A549 (cell line): ENCODE results near the gene TMX4. TPM values are rescaled to one million over a fixed set of nuclear protein-coding genes. Genes with fewer than 3 reads are reported as not detected.

ENCODE experiments used
- ATAC-seq, 2 experiments: fragments of 200-7000 bp in 1 of 2; fragments of >200 bp in 1 of 2; cut with Nextera tagmentation in 1 of 2; cut with Tn5 transposase in 1 of 2; 3 replicates each; pipeline versions ENCODE4 v1.8.0 to v1.9.1; 2018 to 2020; ENCODE audit warnings: mild to moderate bottlenecking in 1 of 2, moderate library complexity in 1 of 2
- CTCF ChIA-PET: fragments of 300-600 bp; sonication (Branson Sonifier 250); formaldehyde crosslinking; extraction: SDS; loops from one replicate; lab custom pipeline; 2021; ENCODE audit warnings: antibody characterized with exemption, inconsistent platforms; lab: Yijun Ruan, JAX
- POLR2A ChIA-PET: fragments of 350-600 bp; formaldehyde crosslinking; extraction: SDS; loops from one replicate; lab custom pipeline; 2021; ENCODE audit warnings: antibody characterized with exemption, inconsistent platforms; lab: Yijun Ruan, JAX
- DNase-seq, 2 experiments: peaks; one replicate each; pipeline versions ENCODE4 v3.0.0 to v3.0.0-alpha.2; 2011 to 2016; ENCODE audit warnings: low read depth in 1 of 2, low spot score in 1 of 2
- FAIRE-seq: peaks from 2 replicates; lab custom pipeline; 2011; peaks lifted over from hg19 to GRCh38; lab: Jason Lieb, UNC
- H3K27ac ChIP-seq, 2 experiments: fragments of >200 bp; sonication (Bioruptor Twin); formaldehyde crosslinking; 3 replicates each; pipeline ENCODE4 v1.5.1; 2016 to 2017
- H3K4me1 ChIP-seq: fragments of >200 bp; sonication (Bioruptor Twin); formaldehyde crosslinking; 3 replicates; pipeline ENCODE4 v1.6.1; 2016
- H3K4me2 ChIP-seq: fragments of >200 bp; sonication (Bioruptor Twin); formaldehyde crosslinking; 3 replicates; pipeline ENCODE4 v1.6.1; 2016
- H3K4me3 ChIP-seq: fragments of >200 bp; sonication (Bioruptor Twin); formaldehyde crosslinking; 3 replicates; pipeline ENCODE4 v1.5.1; 2016
- H3K9me3 ChIP-seq: fragments of >200 bp; sonication (Bioruptor Twin); formaldehyde crosslinking; 3 replicates; pipeline ENCODE4 v1.6.1; 2016
- BCL3 ChIP-seq: fragments of >200 bp; sonication (Bioruptor Twin); formaldehyde crosslinking; IDR thresholded peaks from 3 replicates; pipeline ENCODE4 v1.6.1; 2016
- CHD2 ChIP-seq: fragments of 150-350 bp; IDR thresholded peaks from 2 replicates; pipeline ENCODE4 v1.6.1; 2014; ENCODE audit warnings: low read length; ENCODE audit not compliant: partially characterized antibody
- E2F6 ChIP-seq: IDR thresholded peaks from 2 replicates; pipeline ENCODE4 v1.6.1; 2012; ENCODE audit warnings: low read depth, borderline replicate concordance
- EHF ChIP-seq: fragments of 250-450 bp; sonication (Bioruptor Pico); IDR thresholded peaks from 2 replicates; pipeline ENCODE4 v1.5.0; 2020; ENCODE audit warnings: mild to moderate bottlenecking
- EHMT2 ChIP-seq: fragments of 200-600 bp; sonication (generic); IDR thresholded peaks from 2 replicates; pipeline ENCODE4 v1.6.1; 2016; ENCODE audit warnings: antibody characterized with exemption, low read depth, mild to moderate bottlenecking, moderate library complexity
- ELK1 ChIP-seq: fragments of 150-350 bp; IDR thresholded peaks from 2 replicates; pipeline ENCODE4 v1.6.1; 2014; ENCODE audit warnings: low read depth, mild to moderate bottlenecking, low read length
- ESRRA ChIP-seq: fragments of 150-350 bp; IDR thresholded peaks from 2 replicates; pipeline ENCODE4 v1.6.1; 2014; ENCODE audit warnings: mild to moderate bottlenecking, low read length, borderline replicate concordance
- FOSB ChIP-seq: fragments of 250-450 bp; sonication (Bioruptor Pico); IDR thresholded peaks from 2 replicates; pipeline ENCODE4 v1.5.0; 2020; ENCODE audit warnings: mild to moderate bottlenecking, moderate library complexity
- FOSL2 ChIP-seq, 2 experiments: fragments of 450-650 bp in 1 of 2; fragments of >200 bp in 1 of 2; sonication (Bioruptor Twin) in 1 of 2; formaldehyde crosslinking; IDR thresholded peaks; 2 replicates each; pipeline versions ENCODE4 v1.5.0 to v1.6.1; 2016 to 2020; ENCODE audit warnings: mild to moderate bottlenecking in 1 of 2, moderate library complexity in 1 of 2
- FOXS1 ChIP-seq: fragments of 250-450 bp; sonication (Bioruptor Pico); IDR thresholded peaks from 2 replicates; pipeline ENCODE4 v1.5.0; 2020; ENCODE audit warnings: mild to moderate bottlenecking, moderate library complexity
- HDAC2 ChIP-seq: fragments of 200-600 bp; sonication (generic); IDR thresholded peaks from 2 replicates; pipeline ENCODE4 v1.6.1; 2016
- HOXA7 ChIP-seq: fragments of 250-450 bp; sonication (Bioruptor Pico); IDR thresholded peaks from 2 replicates; pipeline ENCODE4 v1.5.0; 2020; ENCODE audit warnings: mild to moderate bottlenecking, moderate library complexity
- JUN ChIP-seq, 2 experiments: fragments of >200 bp; sonication (Bioruptor Twin); formaldehyde crosslinking; IDR thresholded peaks; 2 replicates in 1 of 2; 3 replicates in 1 of 2; pipeline ENCODE4 v1.6.1; 2016 to 2017
- KDM5A ChIP-seq: fragments of 200-600 bp; sonication (generic); IDR thresholded peaks from 2 replicates; pipeline ENCODE4 v1.6.1; 2016; ENCODE audit warnings: antibody characterized with exemption, mild to moderate bottlenecking
- MAFK ChIP-seq: fragments of 450-650 bp; IDR thresholded peaks from 2 replicates; pipeline ENCODE4 v1.6.1; 2014; ENCODE audit not compliant: partially characterized antibody
- MYC ChIP-seq: IDR thresholded peaks from 2 replicates; pipeline ENCODE4 v1.6.1; 2012; ENCODE audit warnings: mild to moderate bottlenecking, inconsistent platforms, low read length, improper control_type of control experiment, borderline replicate concordance
- NR3C1 ChIP-seq: fragments of >200 bp; sonication (Bioruptor Twin); formaldehyde crosslinking; IDR thresholded peaks from 3 replicates; pipeline ENCODE4 v1.6.1; 2017
- PHF8 ChIP-seq: fragments of 200-600 bp; sonication (generic); IDR thresholded peaks from 2 replicates; pipeline ENCODE4 v1.6.1; 2016; ENCODE audit warnings: low read depth, mild to moderate bottlenecking, antibody characterized with exemption, moderate library complexity, borderline replicate concordance
- POLR2A ChIP-seq: IDR thresholded peaks from 2 replicates; pipeline ENCODE4 v1.6.1; 2012; ENCODE audit warnings: mild to moderate bottlenecking, low read length
- RAD21 ChIP-seq, 2 experiments: fragments of >200 bp in 1 of 2; sonication (Bioruptor Twin) in 1 of 2; formaldehyde crosslinking in 1 of 2; IDR thresholded peaks in 1 of 2; conservative IDR thresholded peaks in 1 of 2; 2 replicates in 1 of 2; 3 replicates in 1 of 2; pipeline ENCODE4 v1.6.1; 2012 to 2018; ENCODE audit warnings: inconsistent platforms in 1 of 2
- RARB ChIP-seq: fragments of 250-450 bp; sonication (Bioruptor Pico); IDR thresholded peaks from 2 replicates; pipeline ENCODE4 v1.8.0; 2021; ENCODE audit warnings: mild to moderate bottlenecking, moderate library complexity
- REST ChIP-seq: fragments of 200-600 bp; sonication (generic); IDR thresholded peaks from 2 replicates; pipeline ENCODE4 v1.6.1; 2016; ENCODE audit warnings: antibody characterized with exemption, mild to moderate bottlenecking, moderate library complexity
- TP53 ChIP-seq: fragments of 250-450 bp; sonication (Bioruptor Pico); IDR thresholded peaks from 2 replicates; pipeline ENCODE4 v1.5.0; 2021; ENCODE audit warnings: mild to moderate bottlenecking, moderate library complexity
- ZC3H11A ChIP-seq: fragments of 450-650 bp; IDR thresholded peaks from 2 replicates; pipeline ENCODE4 v1.6.1; 2014; ENCODE audit warnings: antibody characterized with exemption, mild to moderate bottlenecking
- WGBS: methylation state at CpG from one replicate; pipeline ENCODE4 v1.1.6; 2017; ENCODE audit errors: missing lambda C conversion rate; 5-methylcytosine and 5-hydroxymethylcytosine counted together
- polyA plus RNA-seq, 4 experiments: library from polyadenylated mRNA; depleted of rRNA in 3 of 4; stranded (reverse); fragments of >200 nt; fragmentation: RNase III in 1 of 4; extraction: RNeasy Plus Mini Kit Qiagen cat#74134 plus additional on column Dnase treatment in 1 of 4; gene quantifications; 2 replicates in 3 of 4; 3 replicates in 1 of 4; pipeline ENCODE4 v1.2.3, GENCODE V29; 2011 to 2017

The TMX4 gene
- polyA plus RNA-seq, 2 of the 4 experiments (the other 2 are of a cell fraction), result 12.4 to 21.1 TPM

- POLR2A ChIA-PET, result no interaction called here
- no peak overlapping the region for H3K4me3 ChIP-seq
- no peaks in the 10 kb centered on the region for H3K4me1 ChIP-seq
- FAIRE-seq (no peak), ATAC-seq (no peak), DNase-seq (no peak)
- 33% methylated on average over 4 of the region's 4 CpGs for WGBS
- no peaks in the 10 kb centered on the region for H3K9me3 ChIP-seq
- H3K27ac ChIP-seq, result no peak overlapping the region
- TF ChIP-seq REST (no peak), RARB (CRISPR knock-in tag) (no peak), EHMT2 (no peak), HDAC2 (no peak), EHF (no peak), NR3C1 (no peak), KDM5A (no peak), FOSB (no peak), CHD2 (no peak), FOXS1 (CRISPR knock-in tag) (no peak), RAD21 (conservative IDR thresholded peaks at IDR 0.05 in 1 of 2, IDR thresholded peaks at IDR 0.05 in 1 of 2) (no peak), TP53 (CRISPR knock-in tag) (no peak), ELK1 (no peak)
- CTCF ChIA-PET, result interaction anchor here (1.4 to 1.6 kb wide), 3 partner anchors 8 to 755 kb away, joined by 3 to 5 read pairs (median 4); no protein-coding TSS in a partner anchor
- H3K4me2 ChIP-seq, result no peak overlapping the region
Measured at GRCh38 chr20:7967199-7967844, 52.2 kb downstream of the TMX4 start.

- WGBS, result 28% methylated on average over 3 of the region's 3 CpGs
- Histone ChIP-seq H3K4me3 (no peak overlapping the region), H3K4me2 (no peak overlapping the region), H3K9me3 (no peaks in the 10 kb centered on the region), H3K27ac (no peak overlapping the region), H3K4me1 (no peaks in the 10 kb centered on the region)
- ChIA-PET POLR2A (no interaction called here), CTCF (interaction anchor here (1.6 to 1.8 kb wide), 2 partner anchors 29 to 30 kb away, joined by 4 to 7 read pairs; no protein-coding TSS in a partner anchor)
- ATAC-seq (no peak), FAIRE-seq (no peak), DNase-seq (no peak)
- no peak for TF ChIP-seq NR3C1
- TF ChIP-seq KDM5A, result no peak
- TF ChIP-seq POLR2A, result no peak
- TF ChIP-seq PHF8, result no peak
- no peak for TF ChIP-seq ZC3H11A
- no peak for TF ChIP-seq ESRRA
- TF ChIP-seq FOSL2 (IDR thresholded peaks at IDR 0.05), result no peak
- TF ChIP-seq FOSL2 (CRISPR knock-in tag; IDR thresholded peaks at IDR 0.05), result no peak
- TF ChIP-seq HOXA7 (CRISPR knock-in tag), result no peak
- no peak for TF ChIP-seq E2F6
- no peak for TF ChIP-seq BCL3
- no peak for TF ChIP-seq MYC
- no peak for TF ChIP-seq JUN (IDR thresholded peaks at IDR 0.05)
- TF ChIP-seq MAFK, result no peak
Measured at GRCh38 chr20:7966176-7966575, 53.4 kb downstream of the TMX4 start.
